Cerebellar cortex (tissue), 1 donor: ENCODE data around the gene TMEM187.
A peak's percentile ranks its signal among the peaks of the same experiment; 100 is the strongest.

ENCODE experiments used
- DNase-seq: peaks from one replicate; pipeline ENCODE4 v3.0.0-alpha.2; 2015; ENCODE audit warnings: low spot score

TMEM187 gene

GRCh38 chrX:154019633-154020528 is 47.3 kb downstream of the TMEM187 start, which contains the start of gene IRAK1:
IRAK1 (minus strand) TSS chrX:154019902; CDS start chrX:154019812, 90 bp downstream.
- peak; percentile 13 for DNase-seq

GRCh38 chrX:154020536-154021115 is 48.1 kb downstream of the TMEM187 start:
- DNase-seq, result peak; percentile 10

GRCh38 chrX:154021131-154021611 is 48.6 kb downstream of the TMEM187 start:
- DNase-seq, result peak; percentile 74

- DNase-seq, result no peak
These were observed 49.6 kb downstream of the TMEM187 start for GRCh38 chrX:154022108-154022507.

GRCh38 chrX:154023276-154024000 is 50.9 kb downstream of the TMEM187 start:
- DNase-seq, result no peak

- no peak for DNase-seq
These were observed 51.7 kb downstream of the TMEM187 start for GRCh38 chrX:154024271-154024670.

GRCh38 chrX:154025230-154025629 is 52.7 kb downstream of the TMEM187 start:
- DNase-seq, result peak; percentile 10

GRCh38 chrX:154026136-154027021 is 53.8 kb downstream of the TMEM187 start:
- DNase-seq, result peak; percentile 64

GRCh38 chrX:154027022-154027402 is 54.5 kb downstream of the TMEM187 start:
- no peak for DNase-seq

- no peak for DNase-seq
These were observed 55.4 kb downstream of the TMEM187 start for GRCh38 chrX:154027986-154028385.

- no peak for DNase-seq
These were observed 56.1 kb downstream of the TMEM187 start for GRCh38 chrX:154028502-154029184.

GRCh38 chrX:154029439-154029838 is 56.9 kb downstream of the TMEM187 start:
- DNase-seq, result no peak

GRCh38 chrX:154030266-154030665 is 57.7 kb downstream of the TMEM187 start:
- no peak for DNase-seq

GRCh38 chrX:154030715-154031305 is 58.3 kb downstream of the TMEM187 start:
- DNase-seq, result no peak

GRCh38 chrX:154032160-154032559 is 59.6 kb downstream of the TMEM187 start:
- DNase-seq, result no peak

GRCh38 chrX:154032653-154033052 is 60.1 kb downstream of the TMEM187 start:
- no peak for DNase-seq
